ENCODE data around the gene ZSCAN26. TPM values are rescaled to one million over a fixed set of nuclear protein-coding genes. Genes with fewer than 3 reads are reported as not detected.

The ZSCAN26 gene
- total and polyA plus RNA-seq, 2 of the 4 experiments (the other 2 are of a cell fraction), result 13.1 to 42.1 TPM

DNA sequence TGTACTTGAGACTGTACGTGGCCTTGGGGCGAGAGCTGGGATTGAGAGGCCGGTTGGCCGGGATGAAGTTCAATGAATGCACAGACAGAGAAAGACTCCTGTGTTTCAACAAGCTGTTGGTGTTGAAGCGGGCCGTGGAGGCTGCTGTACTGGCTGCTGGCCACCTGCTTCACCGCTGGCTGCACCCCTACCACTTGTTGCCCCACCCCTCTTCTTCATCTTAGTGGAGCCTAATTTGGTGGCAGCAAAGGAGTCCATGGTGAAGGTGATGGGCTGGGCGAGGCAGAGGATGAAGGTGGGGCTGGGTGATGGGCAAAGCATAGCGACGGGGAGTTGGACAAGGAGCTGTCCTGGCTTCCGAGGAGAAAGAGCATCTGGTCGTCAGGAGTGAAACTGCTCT is 49.1 kb upstream of the ZSCAN26 start:
- no peaks in the 10 kb centered on the region for H3K9me3 ChIP-seq (ENCODE audit: control insufficient read depth, insufficient read depth, low read length)
- no peak overlapping the region for H2BK120ac ChIP-seq (ENCODE audit: low read depth, low read length)
- no peak overlapping the region for H3K14ac ChIP-seq (replicated peaks; ENCODE audit: low read depth, low read length)
- no peaks in the 10 kb centered on the region; the same call in 1 of the 2 replicates for H3K27me3 ChIP-seq (ENCODE audit: control insufficient read depth, insufficient read depth, low read length)
- no peak for ATAC-seq (ENCODE audit: low read depth)
- H2BK5ac ChIP-seq (ENCODE audit: low read depth, low read length, poor library complexity, severe bottlenecking), result no peak overlapping the region
- WGBS, 2 experiments (ENCODE audit: extremely low coverage in 2 of 2, insufficient read length in 1 of 2), result 96% methylated on average over 4 of the region's 12 CpGs; no CpG with 5 or more reads in 1 of the 2 experiments
- H3K4me2 ChIP-seq (ENCODE audit: low read depth, low read length), result peak overlapping the region; percentile 77; the same call in 1 of the 2 replicates
- no peak overlapping the region; the same call in 1 of the 2 replicates for H3K4ac ChIP-seq (ENCODE audit: low read depth, low read length)
- H4K8ac ChIP-seq (ENCODE audit: low read depth in 2 of 2, low read length in 2 of 2), result peak overlapping the region; percentile 91 to 94; a peak in 2 of 4 replicates
- H3K18ac ChIP-seq (ENCODE audit: low read depth, low read length), result no peak overlapping the region
- peaks cover 10 to 12% of the 10 kb centered on the region in 2 experiments; a peak in 3 of 4 replicates for H3K79me1 ChIP-seq (ENCODE audit: low read depth in 1 of 2, low read length in 2 of 2)
- H2BK20ac ChIP-seq (ENCODE audit: low read depth, low read length), result no peak overlapping the region
- H4K20me1 ChIP-seq (ENCODE audit: insufficient read depth, low read length), result no peaks in the 10 kb centered on the region
- in situ Hi-C loops (cut with MboI; ENCODE audit: low sequenced_read_pairs) (loop anchor here (10.0 kb wide), 1 partner anchor 73 kb away; the partner anchor contains the start of gene ZKSCAN8), intact Hi-C loops (cut with micrococcal nuclease) (no loop called here), dilution Hi-C loops (cut with HindIII; ENCODE audit: low sequenced_read_pairs, unreplicated experiment) (no loop called here)
- ChIA-PET CTCF (no interaction called here), POLR2A (ENCODE audit: unreplicated experiment) (interaction anchor here (0.6 to 0.7 kb wide), 3 partner anchors 7 to 49 kb away, joined by 3 to 6 read pairs (median 3); partner anchors contain the start of gene ZSCAN26)
- BruUV-seq (replicated peaks), result no TSS peak
- H4K91ac ChIP-seq (ENCODE audit: insufficient read depth, low read depth, low read length), result no peak overlapping the region
- H2AK9ac ChIP-seq (replicated peaks; ENCODE audit: low read depth, low read length, poor library complexity), result no peak overlapping the region
- H2AFZ ChIP-seq (replicated peaks; ENCODE audit: low read length, poor library complexity), result no peak overlapping the region
- H3K36me3 ChIP-seq (ENCODE audit: control insufficient read depth, insufficient read depth, low read length), result no peaks in the 10 kb centered on the region
- no peak overlapping the region for H3K27ac ChIP-seq (ENCODE audit: insufficient read depth, low read length)
- TF ChIP-seq MAFK (IDR thresholded peaks at IDR 0.05; ENCODE audit: low read depth, low read length) (no peak), NFE2L2 (IDR thresholded peaks at IDR 0.05; ENCODE audit: low read depth, low read length) (no peak), POLR2A (IDR thresholded peaks at IDR 0.05; ENCODE audit: low read depth, low read length) (no peak), CEBPB (IDR thresholded peaks at IDR 0.05; ENCODE audit: low read depth, low read length) (no peak), RCOR1 (IDR thresholded peaks at IDR 0.05; ENCODE audit: insufficient replicate concordance, low read length) (no peak), FOS (IDR thresholded peaks at IDR 0.05; ENCODE audit: low read depth, low read length) (no peak), RAD21 (IDR thresholded peaks at IDR 0.05; ENCODE audit: low read length) (no peak), SMC3 (IDR thresholded peaks at IDR 0.05; ENCODE audit: low read depth, low read length) (no peak)
- TF ChIP-seq, protein P1, sequence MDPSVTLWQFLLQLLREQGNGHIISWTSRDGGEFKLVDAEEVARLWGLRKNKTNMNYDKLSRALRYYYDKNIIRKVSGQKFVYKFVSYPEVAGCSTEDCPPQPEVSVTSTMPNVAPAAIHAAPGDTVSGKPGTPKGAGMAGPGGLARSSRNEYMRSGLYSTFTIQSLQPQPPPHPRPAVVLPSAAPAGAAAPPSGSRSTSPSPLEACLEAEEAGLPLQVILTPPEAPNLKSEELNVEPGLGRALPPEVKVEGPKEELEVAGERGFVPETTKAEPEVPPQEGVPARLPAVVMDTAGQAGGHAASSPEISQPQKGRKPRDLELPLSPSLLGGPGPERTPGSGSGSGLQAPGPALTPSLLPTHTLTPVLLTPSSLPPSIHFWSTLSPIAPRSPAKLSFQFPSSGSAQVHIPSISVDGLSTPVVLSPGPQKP (IDR thresholded peaks at IDR 0.05; ENCODE audit: borderline replicate concordance, low read depth, low read length), result no peak
- TF ChIP-seq, protein P2, sequence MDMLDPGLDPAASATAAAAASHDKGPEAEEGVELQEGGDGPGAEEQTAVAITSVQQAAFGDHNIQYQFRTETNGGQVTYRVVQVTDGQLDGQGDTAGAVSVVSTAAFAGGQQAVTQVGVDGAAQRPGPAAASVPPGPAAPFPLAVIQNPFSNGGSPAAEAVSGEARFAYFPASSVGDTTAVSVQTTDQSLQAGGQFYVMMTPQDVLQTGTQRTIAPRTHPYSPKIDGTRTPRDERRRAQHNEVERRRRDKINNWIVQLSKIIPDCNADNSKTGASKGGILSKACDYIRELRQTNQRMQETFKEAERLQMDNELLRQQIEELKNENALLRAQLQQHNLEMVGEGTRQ (IDR thresholded peaks at IDR 0.05; ENCODE audit: low read depth, low read length), result no peak
- H3K9ac ChIP-seq (ENCODE audit: low read depth, low read length), result no peak overlapping the region
- peak overlapping the region; percentile 93; the same call in 1 of the 2 replicates for H4K5ac ChIP-seq (ENCODE audit: low read depth, low read length)
- H3K56ac ChIP-seq (ENCODE audit: extremely low read depth, insufficient read depth, low read length), result no peak overlapping the region
- peak overlapping the region; percentile 66; the same call in 1 of the 2 replicates for H2AK5ac ChIP-seq (ENCODE audit: low read depth, low read length)
- H2BK15ac ChIP-seq (ENCODE audit: low read depth, low read length), result no peak overlapping the region
- no peak overlapping the region for H3K23ac ChIP-seq (ENCODE audit: low read depth, low read length)
- H3K4me1 ChIP-seq (ENCODE audit: control insufficient read depth, insufficient read depth, low read length), result peaks cover 4% of the 10 kb centered on the region
- H3K4me3 ChIP-seq (ENCODE audit: insufficient read depth, low read depth, low read length), result no peak overlapping the region
- DNase-seq, result no peak
- peaks cover 3% of the 10 kb centered on the region; the same call in 1 of the 2 replicates for H3K9me1 ChIP-seq (ENCODE audit: insufficient read depth, low read length)

Data from IMR-90 (cell line).